ENCODE results near the gene TPCN1.

Gene TPCN1

DNA sequence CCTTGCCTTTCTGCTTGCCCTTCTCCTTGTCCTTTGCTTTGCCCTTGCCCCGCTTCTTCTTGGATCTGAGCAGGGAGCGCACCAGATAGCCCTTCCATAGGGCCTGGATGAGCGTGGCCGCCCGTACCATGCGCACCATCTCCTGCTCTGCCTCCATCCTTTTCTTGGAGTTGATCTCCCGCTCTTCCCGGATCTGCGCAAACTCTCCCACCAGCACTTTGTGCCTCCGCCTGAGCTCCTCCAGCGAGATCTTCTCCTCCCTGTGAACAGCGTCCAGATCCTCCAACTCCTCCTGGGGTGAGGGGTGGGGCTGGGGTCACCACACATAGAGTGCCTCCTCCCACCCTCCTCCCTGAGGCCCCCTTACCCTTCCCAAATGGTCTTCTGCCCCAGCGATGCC lies 25.7 kb upstream of the TPCN1 start:
- Histone ChIP-seq H3K27me3 (ENCODE audit: control insufficient read depth in 5 of 5, insufficient read depth in 4 of 5, low read length in 5 of 5) (no peaks in the 10 kb centered on the region), H3K27ac (ENCODE audit: low read depth, low read length) (no peak overlapping the region)

DNA sequence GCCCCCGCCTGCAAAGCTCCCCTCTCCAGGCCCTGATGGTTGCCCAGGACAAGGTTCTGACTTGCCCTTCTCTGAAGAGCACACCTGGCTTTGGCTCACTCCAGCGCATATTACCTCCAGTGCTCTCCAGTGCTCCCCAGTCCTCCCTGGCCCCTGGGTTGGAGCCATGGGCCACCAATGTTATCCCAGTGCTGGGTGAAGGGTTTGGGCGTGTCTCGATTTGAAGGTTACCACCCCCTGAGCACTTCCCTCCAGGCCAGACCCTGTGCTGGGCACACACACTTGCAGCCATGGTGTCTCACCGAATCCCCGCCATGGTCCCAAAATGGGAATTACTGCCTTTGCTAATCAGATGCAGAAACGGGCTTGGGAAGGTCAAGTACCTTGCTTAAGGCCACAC lies 24.7 kb upstream of the TPCN1 start:
- peaks cover 0 to 36% (median 7%) of the 10 kb centered on the region in 5 donors for H3K4me1 ChIP-seq (ENCODE audit: control insufficient read depth in 5 of 5, insufficient read depth in 5 of 5, low read length in 5 of 5)
- no peak overlapping the region for H3K9ac ChIP-seq (ENCODE audit: low read length in 5 of 5)

More for the DNA sequence above, 25.7 kb upstream of the TPCN1 start:
- Histone ChIP-seq H3K9me3 (ENCODE audit: control insufficient read depth in 5 of 5, low read length in 5 of 5) (no peaks in the 10 kb centered on the region), H3K4me1 (ENCODE audit: control insufficient read depth in 5 of 5, insufficient read depth in 5 of 5, low read length in 5 of 5) (peaks cover 0 to 35% (median 5%) of the 10 kb centered on the region in 5 donors), H3K4me3 (ENCODE audit: low read depth in 1 of 5, low read length in 5 of 5) (no peak overlapping the region), H3K9ac (ENCODE audit: low read length in 5 of 5) (no peak overlapping the region), H3K36me3 (ENCODE audit: control insufficient read depth in 5 of 5, insufficient read depth in 5 of 5, low read length in 5 of 5) (peaks cover 0 to 18% (median 16%) of the 10 kb centered on the region in 5 donors)

GRCh38 chr12:113196990-113197389 lies 24.3 kb upstream of the TPCN1 start:
- no peaks in the 10 kb centered on the region for H3K27me3 ChIP-seq (ENCODE audit: control insufficient read depth in 5 of 5, insufficient read depth in 4 of 5, low read length in 5 of 5)
- peaks cover 0 to 8% (median 4%) of the 10 kb centered on the region in 5 donors for H3K36me3 ChIP-seq (ENCODE audit: control insufficient read depth in 5 of 5, insufficient read depth in 5 of 5, low read length in 5 of 5)
- peaks cover 0 to 36% (median 7%) of the 10 kb centered on the region in 5 donors for H3K4me1 ChIP-seq (ENCODE audit: control insufficient read depth in 5 of 5, insufficient read depth in 5 of 5, low read length in 5 of 5)
- no peak overlapping the region for H3K4me3 ChIP-seq (ENCODE audit: low read depth in 1 of 5, low read length in 5 of 5)
- no peaks in the 10 kb centered on the region for H3K9me3 ChIP-seq (ENCODE audit: control insufficient read depth in 5 of 5, low read length in 5 of 5)
- no peak overlapping the region for H3K27ac ChIP-seq (ENCODE audit: low read depth, low read length)
- no peak overlapping the region for H3K9ac ChIP-seq (ENCODE audit: low read length in 5 of 5)

More for the DNA sequence above, 24.7 kb upstream of the TPCN1 start:
- Histone ChIP-seq H3K9me3 (ENCODE audit: control insufficient read depth in 5 of 5, low read length in 5 of 5) (no peaks in the 10 kb centered on the region), H3K4me3 (ENCODE audit: low read depth in 1 of 5, low read length in 5 of 5) (no peak overlapping the region), H3K36me3 (ENCODE audit: control insufficient read depth in 5 of 5, insufficient read depth in 5 of 5, low read length in 5 of 5) (peaks cover 0 to 12% (median 8%) of the 10 kb centered on the region in 5 donors), H3K27ac (ENCODE audit: low read depth, low read length) (no peak overlapping the region), H3K27me3 (ENCODE audit: control insufficient read depth in 5 of 5, insufficient read depth in 4 of 5, low read length in 5 of 5) (no peaks in the 10 kb centered on the region)

GRCh38 chr12:113197518-113198077 lies 23.7 kb upstream of the TPCN1 start:
- no peaks in the 10 kb centered on the region for H3K9me3 ChIP-seq (ENCODE audit: control insufficient read depth in 5 of 5, low read length in 5 of 5)
- H3K4me3 ChIP-seq (ENCODE audit: low read depth in 1 of 5, low read length in 5 of 5) = no peak overlapping the region
- H3K27ac ChIP-seq (ENCODE audit: low read depth, low read length) = no peak overlapping the region
- peaks cover 0 to 2% (median 0%) of the 10 kb centered on the region in 5 donors for H3K36me3 ChIP-seq (ENCODE audit: control insufficient read depth in 5 of 5, insufficient read depth in 5 of 5, low read length in 5 of 5)
- no peak overlapping the region for H3K9ac ChIP-seq (ENCODE audit: low read length in 5 of 5)
- H3K4me1 ChIP-seq (ENCODE audit: control insufficient read depth in 5 of 5, insufficient read depth in 5 of 5, low read length in 5 of 5) = peaks cover 0 to 34% (median 7%) of the 10 kb centered on the region in 5 donors
- no peaks in the 10 kb centered on the region for H3K27me3 ChIP-seq (ENCODE audit: control insufficient read depth in 5 of 5, insufficient read depth in 4 of 5, low read length in 5 of 5)

DNA sequence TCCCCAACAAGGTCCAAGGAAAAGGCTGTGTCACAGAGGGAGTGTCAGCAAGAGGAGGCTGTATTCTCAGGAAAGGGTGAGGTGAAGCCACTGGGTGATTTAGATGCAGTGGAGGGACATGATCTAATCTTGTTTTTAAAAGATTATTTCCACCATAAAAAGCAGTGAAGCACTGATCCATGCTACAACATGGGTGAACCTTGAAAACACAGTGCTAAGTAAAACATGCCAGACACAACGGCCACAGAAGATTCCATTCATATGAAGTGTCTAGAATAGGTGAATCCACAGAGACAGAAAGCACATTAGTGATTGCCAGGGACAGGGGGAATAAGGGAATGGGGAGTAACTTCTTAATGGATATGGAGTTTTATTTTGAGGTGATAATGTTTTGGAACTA lies 23.0 kb upstream of the TPCN1 start:
- no peak overlapping the region for H3K27ac ChIP-seq (ENCODE audit: low read depth, low read length)
- H3K4me3 ChIP-seq (ENCODE audit: low read depth in 1 of 5, low read length in 5 of 5) = no peak overlapping the region
- H3K9me3 ChIP-seq (ENCODE audit: control insufficient read depth in 5 of 5, low read length in 5 of 5) = no peaks in the 10 kb centered on the region
- H3K4me1 ChIP-seq (ENCODE audit: control insufficient read depth in 5 of 5, insufficient read depth in 5 of 5, low read length in 5 of 5) = peaks cover 0 to 32% (median 7%) of the 10 kb centered on the region in 5 donors
- no peaks in the 10 kb centered on the region for H3K27me3 ChIP-seq (ENCODE audit: control insufficient read depth in 5 of 5, insufficient read depth in 4 of 5, low read length in 5 of 5)
- no peak overlapping the region for H3K9ac ChIP-seq (ENCODE audit: low read length in 5 of 5)
- no peaks in the 10 kb centered on the region for H3K36me3 ChIP-seq (ENCODE audit: control insufficient read depth in 5 of 5, insufficient read depth in 5 of 5, low read length in 5 of 5)

DNA sequence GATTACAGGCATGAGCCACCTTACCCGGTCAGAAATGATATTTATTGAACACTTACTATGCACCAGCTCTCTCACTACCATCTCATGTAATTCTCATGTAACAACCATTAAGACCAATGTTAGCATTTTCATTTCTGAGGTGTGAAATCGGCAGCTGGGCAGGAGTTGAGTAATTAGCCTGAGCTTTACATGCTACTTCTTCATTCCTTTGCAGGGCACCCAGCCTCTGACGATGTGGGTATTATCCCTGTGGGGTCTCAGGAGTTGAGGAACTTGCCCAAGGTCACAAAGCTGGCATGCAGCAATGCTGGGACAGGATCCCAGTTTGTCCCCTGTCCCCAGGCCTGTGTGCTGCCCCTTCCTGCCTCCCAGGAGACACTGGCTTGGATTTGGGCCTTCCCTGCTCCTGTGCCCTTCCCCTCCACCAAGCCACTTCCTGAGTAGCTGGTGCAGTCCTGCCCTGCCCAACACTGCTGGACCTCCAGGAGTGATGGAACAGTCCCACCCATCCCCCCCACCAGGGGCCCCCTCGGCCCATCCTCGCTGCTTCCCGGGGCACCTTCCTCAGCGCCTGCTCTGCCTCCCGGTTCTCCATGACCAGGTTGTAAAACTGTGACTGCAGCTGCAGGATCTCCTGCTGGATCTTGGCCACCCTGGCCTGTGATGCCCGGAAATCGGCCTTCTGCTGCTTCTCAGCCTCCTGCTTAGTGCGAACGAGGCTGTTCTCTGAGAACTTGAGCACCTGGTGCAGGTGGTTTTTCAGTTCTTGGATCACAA lies 21.1 kb upstream of the TPCN1 start:
- Histone ChIP-seq H3K4me3 (ENCODE audit: low read depth in 1 of 5, low read length in 5 of 5) (no peak overlapping the region), H3K36me3 (ENCODE audit: control insufficient read depth in 5 of 5, insufficient read depth in 5 of 5, low read length in 5 of 5) (no peaks in the 10 kb centered on the region), H3K9ac (ENCODE audit: low read length in 5 of 5) (no peak overlapping the region), H3K9me3 (ENCODE audit: control insufficient read depth in 5 of 5, low read length in 5 of 5) (no peaks in the 10 kb centered on the region), H3K4me1 (ENCODE audit: control insufficient read depth in 5 of 5, insufficient read depth in 5 of 5, low read length in 5 of 5) (peaks cover 0 to 29% (median 2%) of the 10 kb centered on the region in 5 donors), H3K27me3 (ENCODE audit: control insufficient read depth in 5 of 5, insufficient read depth in 4 of 5, low read length in 5 of 5) (no peaks in the 10 kb centered on the region), H3K27ac (ENCODE audit: low read depth, low read length) (no peak overlapping the region)

DNA sequence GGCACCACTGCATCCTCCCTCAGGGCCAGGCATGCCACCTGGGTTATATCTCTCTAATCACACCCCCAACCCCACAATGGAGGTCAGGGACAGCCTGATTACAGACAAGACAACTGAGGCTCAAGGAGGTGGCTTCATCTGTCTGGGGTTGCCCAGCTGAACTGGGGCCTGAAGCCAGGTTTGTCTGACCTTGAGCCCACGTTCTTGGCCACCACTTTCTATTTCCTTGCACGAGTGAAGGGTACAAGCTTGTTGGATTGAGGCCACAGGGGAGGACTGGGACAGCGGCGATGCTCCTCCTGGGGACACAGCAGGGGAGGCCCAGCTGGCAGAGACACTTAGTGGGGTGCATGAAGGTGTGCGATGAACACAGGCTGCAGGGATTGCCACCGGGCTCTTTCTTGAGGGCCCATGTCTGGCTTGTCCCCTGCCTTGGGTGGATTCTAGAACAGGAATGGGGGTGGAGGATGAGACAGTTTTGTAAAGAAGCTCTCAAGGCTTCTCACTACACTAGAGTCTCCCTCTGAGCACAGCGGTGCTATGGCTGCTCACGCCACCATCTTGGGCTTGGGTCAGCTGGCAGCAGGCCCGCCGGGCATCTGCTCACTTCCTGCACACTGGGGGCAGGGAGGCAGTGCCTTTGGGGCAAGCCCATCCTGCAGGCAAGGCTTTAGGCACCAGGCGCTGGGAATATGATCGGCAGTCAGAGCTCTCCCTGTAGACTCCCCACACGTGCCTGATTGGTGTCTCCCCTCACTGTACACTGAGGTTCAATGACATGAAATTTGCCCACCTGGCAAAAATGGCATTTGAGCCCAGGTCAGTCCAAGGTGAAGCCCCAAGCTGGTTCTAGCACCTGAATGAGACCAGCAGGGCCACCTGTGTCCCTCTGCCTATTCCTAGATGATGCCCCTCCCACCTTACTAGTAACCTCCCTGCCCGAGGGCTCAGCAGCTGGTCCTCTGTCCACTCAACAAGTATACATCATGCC lies 19.8 kb upstream of the TPCN1 start:
- no peak overlapping the region for H3K4me3 ChIP-seq (ENCODE audit: low read depth in 1 of 5, low read length in 5 of 5)
- H3K9ac ChIP-seq (ENCODE audit: low read length in 5 of 5) = no peak overlapping the region
- no peaks in the 10 kb centered on the region for H3K9me3 ChIP-seq (ENCODE audit: control insufficient read depth in 5 of 5, low read length in 5 of 5)
- no peaks in the 10 kb centered on the region for H3K36me3 ChIP-seq (ENCODE audit: control insufficient read depth in 5 of 5, insufficient read depth in 5 of 5, low read length in 5 of 5)
- H3K4me1 ChIP-seq (ENCODE audit: control insufficient read depth in 5 of 5, insufficient read depth in 5 of 5, low read length in 5 of 5) = peaks cover 0 to 29% (median 2%) of the 10 kb centered on the region in 5 donors
- H3K27ac ChIP-seq (ENCODE audit: low read depth, low read length) = no peak overlapping the region
- H3K27me3 ChIP-seq (ENCODE audit: control insufficient read depth in 5 of 5, insufficient read depth in 4 of 5, low read length in 5 of 5) = no peaks in the 10 kb centered on the region

DNA sequence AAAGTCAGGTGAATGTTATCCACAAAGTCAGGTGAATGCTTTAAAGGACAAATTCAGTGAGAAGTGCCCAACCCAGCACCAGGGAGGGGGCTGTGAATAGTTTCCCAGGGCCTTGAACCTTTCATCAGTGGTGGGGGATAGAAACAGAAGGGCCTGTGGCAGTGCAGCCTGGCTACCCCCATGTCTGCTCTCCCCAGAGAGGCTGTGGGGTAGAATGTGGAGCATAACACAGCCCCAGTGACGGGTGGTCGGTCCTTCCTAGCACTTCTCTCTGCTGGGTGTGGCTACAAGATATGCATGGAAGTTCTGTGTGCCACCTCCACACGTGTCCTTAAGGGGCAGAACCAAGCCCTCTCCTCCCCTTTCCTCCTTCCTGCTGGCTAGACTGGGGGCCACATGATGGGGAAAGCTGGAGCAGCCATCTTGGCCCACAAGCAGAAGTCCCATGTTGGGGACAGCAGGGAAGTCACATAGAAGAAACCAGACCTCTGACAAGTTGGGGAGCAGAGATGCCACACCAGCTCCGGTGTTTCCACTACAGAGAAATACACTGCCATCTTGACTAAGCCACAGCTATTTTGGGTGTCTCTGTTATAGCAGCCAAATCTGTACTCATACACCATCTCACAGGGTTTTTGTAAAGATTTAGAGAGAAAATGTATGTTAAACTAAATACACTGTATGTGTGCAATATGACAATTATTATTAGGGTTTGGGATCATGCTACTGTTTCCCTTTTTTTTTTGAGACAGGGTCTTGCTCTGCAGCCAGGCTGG lies 18.8 kb upstream of the TPCN1 start:
- Histone ChIP-seq H3K27ac (ENCODE audit: low read depth, low read length) (no peak overlapping the region), H3K27me3 (ENCODE audit: control insufficient read depth in 5 of 5, insufficient read depth in 4 of 5, low read length in 5 of 5) (no peaks in the 10 kb centered on the region), H3K4me3 (ENCODE audit: low read depth in 1 of 5, low read length in 5 of 5) (no peak overlapping the region), H3K4me1 (ENCODE audit: control insufficient read depth in 5 of 5, insufficient read depth in 5 of 5, low read length in 5 of 5) (peaks cover 0 to 23% (median 2%) of the 10 kb centered on the region in 5 donors), H3K9ac (ENCODE audit: low read length in 5 of 5) (no peak overlapping the region), H3K9me3 (ENCODE audit: control insufficient read depth in 5 of 5, low read length in 5 of 5) (no peaks in the 10 kb centered on the region), H3K36me3 (ENCODE audit: control insufficient read depth in 5 of 5, insufficient read depth in 5 of 5, low read length in 5 of 5) (no peaks in the 10 kb centered on the region)
